Measurements from ENCODE around the gene ACAP1. TPM values are rescaled to one million over a fixed set of nuclear protein-coding genes. Genes with fewer than 3 reads are reported as not detected.
A peak's percentile ranks its signal among the peaks of the same experiment; 100 is the strongest.

The ACAP1 gene
- total RNA-seq, 1 experiment from 2014 or later = 10.9 TPM

DNA sequence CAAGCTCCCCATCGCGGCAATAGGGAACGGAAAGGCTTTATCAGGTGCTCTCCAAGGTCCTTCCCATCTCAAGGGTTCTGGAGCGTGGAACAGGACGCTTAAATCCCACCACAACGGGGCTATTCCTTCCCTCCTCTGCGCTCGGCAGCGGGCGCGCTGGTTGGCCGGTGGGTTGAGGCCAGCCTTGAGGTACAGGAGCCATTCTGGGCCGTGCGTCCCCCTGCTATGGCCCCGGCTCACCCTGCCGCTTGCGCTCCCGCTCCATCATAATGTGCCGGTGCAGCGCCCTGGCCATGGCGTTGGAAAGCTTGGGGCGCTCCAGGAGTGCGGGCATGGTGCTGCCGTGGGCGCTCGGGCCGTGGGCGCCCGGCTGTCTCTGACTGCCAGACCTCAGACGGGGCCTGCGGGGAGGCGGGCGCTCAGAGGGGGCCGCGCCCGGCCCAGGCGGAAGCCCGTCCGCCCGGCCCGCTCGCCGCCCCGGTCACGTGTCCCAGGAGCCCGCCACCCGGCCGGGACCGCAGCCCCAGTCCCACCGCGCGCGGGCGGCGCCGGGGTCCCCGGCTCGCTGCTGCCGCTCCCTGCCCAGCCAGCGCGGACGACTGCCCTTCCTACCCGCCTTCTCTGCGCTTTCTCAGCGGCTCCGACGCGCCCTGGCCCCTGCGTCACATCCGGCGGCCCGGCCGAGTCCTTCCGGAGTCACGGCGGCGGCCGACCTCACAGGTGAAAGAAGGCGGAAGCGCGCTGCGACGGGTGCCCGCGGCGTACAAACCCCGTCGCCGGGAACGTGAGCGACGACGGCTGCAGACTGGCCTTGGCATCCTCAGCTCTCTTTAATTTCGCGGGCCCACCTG lies 21.4 kb upstream of the ACAP1 start, which contains the start of gene GPS2:
GPS2 (minus strand) TSS at position 642 of the 851 bp plus-strand sequence; CDS start at position 334, 308 bp downstream.
- Histone ChIP-seq H3K79me2 (ENCODE audit: low read depth) (peaks cover 43% of the 10 kb centered on the region), H4K20me1 (ENCODE audit: insufficient read depth) (peaks cover 44% of the 10 kb centered on the region), H3K36me3 (ENCODE audit: low read depth) (peaks cover 30% of the 10 kb centered on the region), H3K9me3 (ENCODE audit: insufficient read depth, low read depth) (no peaks in the 10 kb centered on the region), H3K4me2 (peak within 1 kb of the TSS; percentile 94), H3F3A (ENCODE audit: insufficient read depth, low read depth) (peaks cover 67% of the 10 kb centered on the region), H3K27me3 (ENCODE audit: insufficient read depth, low read depth) (no peaks in the 10 kb centered on the region), H2AFZ (peak within 1 kb of the TSS; percentile 72), H3K4me3 (peak within 1 kb of the TSS; percentile 97), H3K9me2 (ENCODE audit: insufficient read depth) (no peaks in the 10 kb centered on the region), H3K4me1 (replicated peaks; ENCODE audit: insufficient read depth) (peaks cover 40% of the 10 kb centered on the region), H3K27ac (peak within 1 kb of the TSS; percentile 64)
- CTCF ChIA-PET = no interaction called here
- POLR2A ChIA-PET (ENCODE audit: unreplicated experiment) = interaction anchor here (0.6 to 1.0 kb wide), 3 partner anchors 10 to 15 kb away, joined by 5 to 13 read pairs (median 5); no protein-coding TSS in a partner anchor
- TF ChIP-seq EZH2 (IDR thresholded peaks at IDR 0.05; ENCODE audit: low read depth) = no peak
- no peak for TF ChIP-seq CTCF (conservative IDR thresholded peaks at IDR 0.05)
- intact Hi-C loops (cut with micrococcal nuclease; ENCODE audit: unreplicated experiment) = no loop called here
- no TSS peak for BruUV-seq (replicated peaks)
- DNase-seq = peak; percentile 80 to 94

DNA sequence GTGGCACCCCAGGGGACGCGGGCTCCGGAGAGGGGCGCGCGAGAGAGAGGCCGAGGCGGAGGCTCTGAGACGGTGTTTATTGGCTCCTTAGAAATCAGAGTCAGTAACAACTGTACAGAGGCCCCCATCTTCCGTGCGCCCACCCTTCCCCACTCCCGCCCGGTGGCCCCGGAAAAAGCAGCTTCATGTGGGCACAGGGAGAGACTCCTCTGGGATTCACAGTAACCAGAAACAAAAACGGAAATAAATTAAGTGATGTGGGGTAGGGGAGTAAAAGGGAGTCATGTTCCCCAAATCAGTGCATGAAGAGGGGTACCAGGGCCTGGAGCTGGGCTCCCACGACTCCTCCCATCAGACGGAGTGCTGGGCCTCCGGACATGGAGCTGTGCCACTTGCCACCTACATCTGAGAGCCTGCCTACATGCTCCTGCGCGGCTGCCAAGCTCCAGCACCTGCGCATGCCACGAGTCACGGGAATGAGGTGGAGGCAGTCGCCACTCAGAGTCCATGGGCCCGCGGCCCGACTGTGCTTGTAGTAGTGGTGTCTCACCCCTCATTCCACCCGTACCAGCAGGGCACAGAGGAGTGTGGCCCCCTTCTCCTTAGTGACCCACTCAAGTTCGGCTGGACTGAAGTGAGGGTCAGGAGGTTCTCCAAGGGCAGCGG lies 20.6 kb upstream of the ACAP1 start:
- BruUV-seq (replicated peaks) = no TSS peak
- CTCF ChIA-PET = interaction anchor here (0.7 kb wide), 1 partner anchor 14 kb away, joined by 11 read pairs; the partner anchor contains the start of gene NEURL4
- Histone ChIP-seq H2AFZ (peak overlapping the region; percentile 72), H3K36me3 (ENCODE audit: low read depth) (peaks cover 23% of the 10 kb centered on the region), H3K27ac (peak overlapping the region; percentile 64), H3K4me2 (peak overlapping the region; percentile 94), H3K9me3 (ENCODE audit: insufficient read depth, low read depth) (no peaks in the 10 kb centered on the region), H3K9me2 (ENCODE audit: insufficient read depth) (no peaks in the 10 kb centered on the region), H3K79me2 (ENCODE audit: low read depth) (peaks cover 35% of the 10 kb centered on the region), H3K4me1 (replicated peaks; ENCODE audit: insufficient read depth) (peaks cover 33% of the 10 kb centered on the region), H3F3A (ENCODE audit: insufficient read depth, low read depth) (peaks cover 62% of the 10 kb centered on the region), H3K27me3 (ENCODE audit: insufficient read depth, low read depth) (no peaks in the 10 kb centered on the region), H3K4me3 (peak overlapping the region; percentile 97), H4K20me1 (ENCODE audit: insufficient read depth) (peaks cover 37% of the 10 kb centered on the region)
- DNase-seq = peak in 1 of 2 experiments; percentile 30
- POLR2A ChIA-PET (ENCODE audit: unreplicated experiment) = interaction anchor here (0.6 to 0.7 kb wide), 3 partner anchors 14 to 428 kb away, joined by 3 to 5 read pairs (median 3); no protein-coding TSS in a partner anchor
- intact Hi-C loops (cut with micrococcal nuclease; ENCODE audit: unreplicated experiment) = no loop called here
- TF ChIP-seq CTCF (conservative IDR thresholded peaks at IDR 0.05) (no peak), EZH2 (IDR thresholded peaks at IDR 0.05; ENCODE audit: low read depth) (no peak)

DNA sequence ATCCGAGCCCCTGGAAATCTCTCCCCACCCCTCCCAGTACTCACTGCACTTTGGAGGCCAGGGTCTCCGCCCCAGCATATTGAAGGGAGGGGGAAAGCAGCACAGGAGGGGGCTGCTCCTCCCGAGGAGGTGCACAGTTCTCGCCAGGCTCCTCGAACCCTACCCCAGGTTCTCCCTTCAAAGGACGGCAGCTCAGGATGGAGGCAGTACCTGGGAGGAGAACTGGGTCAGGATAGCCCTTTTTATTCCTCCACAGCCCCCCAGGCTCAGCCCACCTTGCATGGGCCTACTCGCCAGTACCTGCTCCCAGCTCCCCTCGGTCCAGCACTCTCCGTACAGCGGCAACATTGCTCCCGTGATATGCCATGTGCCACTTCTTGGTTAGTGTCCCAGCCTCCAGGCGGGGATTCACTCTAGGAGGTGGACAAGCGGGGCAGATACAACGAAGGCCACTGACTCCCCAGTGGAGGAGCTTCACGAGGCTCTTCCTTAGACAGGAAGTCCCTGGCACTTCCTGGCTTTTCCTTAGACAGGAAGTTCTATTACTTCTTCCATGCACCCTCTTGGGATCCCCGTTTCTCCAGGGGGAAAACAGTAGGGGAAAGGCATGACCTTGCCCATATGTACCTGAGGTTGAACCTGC lies 19.0 kb upstream of the ACAP1 start:
- Histone ChIP-seq H3K9me2 (ENCODE audit: insufficient read depth) (no peaks in the 10 kb centered on the region), H3F3A (ENCODE audit: insufficient read depth, low read depth) (peaks cover 48% of the 10 kb centered on the region), H3K79me2 (ENCODE audit: low read depth) (peaks cover 23% of the 10 kb centered on the region; the same call in 1 of the 2 replicates), H3K4me3 (no peak overlapping the region), H3K27me3 (ENCODE audit: insufficient read depth, low read depth) (no peaks in the 10 kb centered on the region), H3K9me3 (ENCODE audit: insufficient read depth, low read depth) (no peaks in the 10 kb centered on the region), H2AFZ (no peak overlapping the region), H3K4me2 (no peak overlapping the region), H3K27ac (no peak overlapping the region), H4K20me1 (ENCODE audit: insufficient read depth) (peaks cover 23% of the 10 kb centered on the region), H3K36me3 (ENCODE audit: low read depth) (peaks cover 9% of the 10 kb centered on the region), H3K4me1 (replicated peaks; ENCODE audit: insufficient read depth) (peaks cover 22% of the 10 kb centered on the region)
- no peak for DNase-seq
- BruUV-seq (replicated peaks) = no TSS peak
- TF ChIP-seq EZH2 (IDR thresholded peaks at IDR 0.05; ENCODE audit: low read depth) = no peak
- no peak for TF ChIP-seq CTCF (conservative IDR thresholded peaks at IDR 0.05)
- ChIA-PET CTCF (no interaction called here), POLR2A (ENCODE audit: unreplicated experiment) (no interaction called here)
- intact Hi-C loops (cut with micrococcal nuclease; ENCODE audit: unreplicated experiment) = no loop called here

All from PC-9 (cell line).